GM19351 (cell line): Measurements from ENCODE around the gene WFIKKN2.
"Not testable (repeated sequence)": the region's sequence is repeated elsewhere in the genome, so short reads cannot be mapped to it uniquely, and the experiment has no call there.

Source experiments
- ATAC-seq: cut with Tn5 transposase; IDR thresholded peaks from one replicate; pipeline ENCODE4 v1.9.1; 2021; ENCODE audit warnings: mild to moderate bottlenecking, moderate library complexity; ENCODE audit not compliant: unreplicated experiment

Gene WFIKKN2

DNA sequence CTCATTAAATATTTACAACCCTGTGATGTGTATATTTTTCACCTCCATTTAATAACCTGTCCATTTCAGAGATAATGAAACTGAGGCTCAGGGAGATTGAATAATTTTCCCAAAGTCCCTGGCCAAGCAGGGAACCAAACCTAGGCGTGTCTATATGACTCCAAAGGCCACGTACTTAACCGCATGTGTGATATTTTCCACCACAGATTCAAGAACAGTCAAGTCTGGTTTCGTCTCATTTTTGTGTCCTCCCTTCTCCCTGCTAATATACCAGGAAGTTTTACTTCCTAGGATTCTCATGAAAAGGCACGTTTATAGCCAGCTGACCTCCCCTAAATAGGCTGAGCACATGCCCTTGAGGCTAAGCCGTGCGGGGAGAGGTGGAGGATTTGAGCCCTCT is 15.3 kb downstream of the WFIKKN2 start:
- no peak for ATAC-seq

DNA sequence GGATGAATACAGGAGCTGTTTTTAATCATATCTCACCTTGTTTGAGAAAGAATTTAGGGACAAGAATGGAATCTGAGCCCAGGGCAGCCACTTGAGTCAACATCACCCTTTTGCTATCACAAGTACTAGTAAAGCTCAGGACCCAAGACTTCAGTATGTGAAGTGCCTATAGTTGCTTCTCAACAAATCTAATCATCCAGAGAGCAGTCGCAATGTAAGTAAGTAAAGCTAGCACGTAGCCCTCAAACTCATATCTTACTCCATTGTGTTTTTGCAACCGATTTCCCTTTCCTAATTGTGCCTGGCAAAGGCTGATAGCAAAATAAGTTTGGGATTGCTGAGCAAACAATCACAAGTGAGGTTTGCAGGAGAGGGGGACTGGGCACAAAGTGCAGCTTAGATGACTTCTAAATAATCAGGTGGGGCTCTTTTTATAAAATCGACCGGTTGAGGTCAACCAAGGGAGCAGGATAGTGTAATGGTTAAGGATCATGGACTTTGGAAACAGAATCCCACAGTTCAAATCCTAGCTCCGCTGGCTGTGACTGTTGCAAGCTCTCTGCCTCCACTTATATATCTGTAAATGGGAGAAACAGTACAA is 17.7 kb downstream of the WFIKKN2 start:
- ATAC-seq, result no peak

DNA sequence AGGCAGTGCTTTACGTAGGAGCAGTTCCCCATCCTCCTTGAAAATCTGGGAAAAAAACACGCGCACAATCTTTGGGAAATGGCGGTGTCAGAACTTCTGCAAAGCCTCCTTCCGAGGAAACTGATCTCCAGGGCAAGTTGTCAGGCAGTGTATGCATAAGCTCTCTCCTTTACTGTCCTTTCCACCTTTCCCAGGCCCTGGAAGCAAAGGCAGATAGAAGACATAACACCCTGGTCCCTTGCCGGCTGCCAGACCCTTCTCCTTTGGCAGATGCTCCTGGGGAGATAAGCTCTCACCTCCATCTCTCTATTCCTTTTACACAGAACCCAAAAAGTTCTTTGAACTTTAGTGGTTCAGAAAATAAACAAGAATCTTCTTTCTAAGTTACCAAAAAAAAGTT is 18.4 kb downstream of the WFIKKN2 start:
- ATAC-seq, result no peak

DNA sequence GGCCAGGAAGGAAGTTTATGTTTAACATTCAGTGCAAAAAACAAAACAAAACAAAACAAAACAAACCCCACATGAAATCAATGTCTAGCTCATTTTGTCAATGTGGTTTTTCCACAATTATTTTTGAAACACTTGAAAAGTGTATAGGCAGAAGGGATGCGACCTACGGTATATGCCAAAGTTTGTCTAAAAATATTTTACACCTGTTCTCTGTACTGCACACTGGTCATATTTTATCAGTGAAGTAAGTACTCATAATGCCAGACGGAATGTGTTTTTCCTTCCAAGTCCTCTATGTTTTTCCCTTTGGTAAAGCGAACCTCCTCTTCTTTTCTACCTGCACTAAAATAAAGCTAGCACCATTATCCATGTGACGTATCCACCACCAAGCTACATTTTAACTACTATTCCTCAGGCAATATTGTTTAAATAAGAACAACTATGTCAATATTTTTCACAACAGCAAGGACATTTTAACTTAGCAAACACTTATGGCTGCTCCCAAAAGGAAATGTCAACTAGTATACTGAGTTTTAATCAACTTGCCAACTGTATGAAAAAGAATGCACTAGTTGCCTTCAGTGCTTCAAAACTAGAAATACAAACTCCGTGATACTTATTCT is 20.4 kb downstream of the WFIKKN2 start:
- no peak for ATAC-seq

GRCh38 chr17:50856431-50856830 is 21.0 kb downstream of the WFIKKN2 start:
- ATAC-seq, result no peak

GRCh38 chr17:50858486-50859225 is 23.3 kb downstream of the WFIKKN2 start:
- ATAC-seq, result no peak

DNA sequence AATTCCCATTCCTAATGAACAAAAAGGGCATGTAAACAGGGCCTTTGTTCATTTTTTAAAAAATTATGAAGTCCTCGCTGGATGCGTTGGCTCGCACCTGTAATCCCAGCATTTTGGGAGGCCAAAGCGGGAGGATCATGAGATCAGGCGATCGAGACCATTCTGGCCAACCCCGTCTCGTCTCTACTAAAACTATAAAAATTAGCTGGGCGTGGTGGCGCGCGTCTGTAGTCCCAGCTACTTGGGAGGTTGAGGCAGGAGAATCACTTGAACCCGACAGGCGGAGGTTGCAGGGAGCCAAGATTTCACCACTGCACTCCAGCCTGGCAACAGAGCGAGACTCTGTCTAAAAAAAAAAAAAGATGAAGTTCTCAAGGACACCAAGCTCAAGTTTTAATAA is 24.3 kb downstream of the WFIKKN2 start:
- ATAC-seq, result not testable (repeated sequence)

DNA sequence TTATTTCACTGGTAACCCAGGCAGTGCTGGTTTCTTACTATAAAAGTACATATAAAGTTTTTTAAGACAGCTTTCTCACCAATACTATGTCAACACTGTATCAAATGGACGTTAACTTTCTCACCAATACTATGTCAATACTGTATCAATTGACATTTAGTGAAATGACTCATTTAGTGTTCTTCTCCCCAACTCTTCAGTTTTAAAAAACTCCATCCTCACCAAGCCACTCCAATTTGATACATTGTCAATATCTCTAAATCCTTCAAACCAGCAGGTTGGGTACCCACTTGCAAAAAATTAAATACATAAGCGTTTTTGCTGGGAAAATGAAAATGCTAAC is 25.9 kb downstream of the WFIKKN2 start:
- no peak for ATAC-seq

- ATAC-seq, result no peak
These were observed 26.6 kb downstream of the WFIKKN2 start for GRCh38 chr17:50861822-50862528.

DNA sequence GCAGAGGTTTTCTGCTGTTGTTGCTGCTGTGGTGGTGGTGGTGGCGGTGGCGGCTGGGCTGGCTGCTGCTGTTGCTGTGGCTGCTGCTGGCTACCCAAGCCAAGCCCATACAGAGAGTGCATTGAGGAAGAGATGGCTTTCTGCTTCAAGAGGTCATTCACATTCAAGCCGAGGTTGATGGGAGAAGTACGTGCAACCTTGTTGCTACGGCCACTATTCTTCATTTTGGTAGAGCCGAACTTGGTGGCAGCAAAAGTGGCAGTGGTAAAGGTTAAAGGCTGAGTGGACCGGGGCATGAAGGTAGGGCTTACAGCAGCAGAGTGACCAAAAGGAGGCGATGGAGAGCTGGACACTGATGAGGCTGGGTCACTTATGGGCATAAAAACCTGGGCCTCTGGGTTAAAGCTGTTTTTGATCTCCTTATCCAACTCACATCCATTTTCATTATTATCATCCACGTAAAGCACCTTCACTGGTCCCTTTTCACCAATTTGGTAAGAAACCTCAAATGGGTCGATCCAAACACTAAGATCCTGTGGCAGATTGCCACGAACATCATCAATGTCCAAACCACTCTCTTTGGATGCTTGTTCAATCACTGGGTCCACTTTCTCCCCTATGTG is 27.9 kb downstream of the WFIKKN2 start:
- ATAC-seq, result no peak

DNA sequence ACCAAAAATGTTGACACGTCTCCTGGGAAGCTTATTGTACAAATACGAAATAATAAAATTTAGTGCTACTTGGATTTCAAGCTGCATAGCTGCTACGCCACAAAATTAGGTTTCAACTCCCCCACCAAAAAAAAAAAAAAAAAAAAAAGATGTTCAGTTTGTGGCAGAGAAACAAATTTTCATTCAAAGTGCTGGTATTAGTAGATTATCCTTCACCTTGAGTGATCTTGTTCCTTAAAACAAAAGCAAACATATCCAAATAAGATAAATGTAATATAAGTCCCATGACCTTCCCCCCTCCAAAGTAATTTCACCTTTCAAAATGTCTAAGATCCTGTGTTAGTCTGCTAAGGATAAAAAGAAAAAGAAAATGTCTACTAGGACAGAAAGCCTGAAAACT is 28.5 kb downstream of the WFIKKN2 start:
- no peak for ATAC-seq

GRCh38 chr17:50864747-50865059 is 29.3 kb downstream of the WFIKKN2 start:
- ATAC-seq, result no peak

GRCh38 chr17:50865060-50865867 is 29.9 kb downstream of the WFIKKN2 start:
- peak; percentile 13 for ATAC-seq

DNA sequence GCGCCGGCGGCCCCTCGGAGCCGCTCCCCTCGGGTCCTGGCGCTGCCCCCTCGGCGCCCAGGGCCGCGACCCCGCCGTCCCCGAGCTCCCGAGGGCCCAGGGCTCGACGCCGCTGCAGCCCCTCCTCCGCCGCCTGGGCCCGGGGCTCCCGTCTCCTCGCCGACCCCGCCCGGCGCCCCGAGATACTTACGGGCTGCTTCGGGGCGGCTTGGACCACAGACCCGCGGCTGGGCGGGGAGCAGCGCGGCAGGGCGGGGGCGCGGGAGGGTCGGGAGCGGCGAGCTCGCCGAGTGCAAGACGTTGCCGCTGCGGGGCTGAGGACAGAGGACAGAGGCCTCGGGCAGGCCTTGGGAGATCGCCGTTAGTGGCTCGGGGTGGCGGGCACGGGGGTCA is 30.5 kb downstream of the WFIKKN2 start:
- peak; percentile 6 for ATAC-seq

DNA sequence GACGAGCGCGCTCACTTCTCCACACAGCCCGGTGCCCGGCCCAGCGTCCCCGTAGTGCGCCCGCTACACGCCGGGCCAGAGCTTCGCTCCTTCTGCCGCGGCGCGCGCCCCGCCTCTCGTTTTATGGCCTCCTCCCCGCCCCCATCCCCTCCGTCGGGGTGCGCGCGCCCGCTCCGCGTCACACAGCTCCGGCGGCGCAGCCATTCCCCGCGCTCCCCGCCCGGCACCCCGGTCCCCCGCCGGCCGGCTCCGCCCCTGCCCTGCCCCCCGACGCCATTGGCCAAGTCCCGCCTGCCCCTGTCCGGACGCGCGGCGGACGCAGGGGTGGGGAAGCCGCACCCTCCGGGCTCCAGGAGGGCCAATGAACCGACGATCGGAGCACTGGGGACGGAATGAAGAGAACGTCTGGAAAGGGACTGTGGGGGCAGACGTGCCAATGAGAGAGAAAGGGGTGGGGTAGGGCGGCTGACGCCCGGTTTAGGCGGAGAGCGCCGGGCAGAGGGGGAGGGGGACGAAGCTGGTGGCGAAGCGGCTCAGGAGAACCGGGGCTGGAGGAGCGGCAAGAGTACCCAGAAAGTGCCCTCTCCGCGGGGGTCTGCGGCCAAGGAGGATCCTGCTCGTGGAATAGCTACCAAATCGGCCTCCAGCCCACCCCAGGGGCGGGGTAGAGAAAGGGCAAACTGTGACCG is 31.0 kb downstream of the WFIKKN2 start, which contains the start of gene TOB1:
Gene TOB1, minus strand, starts transcription at position 94 of the 689 bp plus-strand sequence. CDS start 2,337 bp downstream, outside the sequence.
- peak; percentile 73 for ATAC-seq

DNA sequence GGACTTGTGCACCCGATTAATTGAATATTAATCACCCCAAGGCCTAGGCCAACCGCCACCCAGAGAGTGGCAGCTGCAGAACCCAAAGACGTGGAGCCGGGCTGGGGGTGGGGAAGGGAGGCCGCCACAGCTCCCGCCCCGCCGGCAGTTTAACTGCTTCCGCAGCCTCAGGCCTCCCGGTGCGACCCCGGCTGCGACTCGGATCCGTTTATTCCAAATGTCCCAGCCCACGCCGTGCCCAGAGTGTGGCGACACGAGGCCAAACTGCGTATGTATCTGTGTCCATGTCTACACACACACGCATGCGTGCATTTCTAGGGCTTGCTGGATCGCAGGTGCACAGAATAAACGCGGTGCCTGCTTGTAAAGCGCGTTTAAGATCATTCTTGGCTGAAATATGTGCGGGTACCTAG is 31.6 kb downstream of the WFIKKN2 start:
- ATAC-seq, result peak; percentile 7

DNA sequence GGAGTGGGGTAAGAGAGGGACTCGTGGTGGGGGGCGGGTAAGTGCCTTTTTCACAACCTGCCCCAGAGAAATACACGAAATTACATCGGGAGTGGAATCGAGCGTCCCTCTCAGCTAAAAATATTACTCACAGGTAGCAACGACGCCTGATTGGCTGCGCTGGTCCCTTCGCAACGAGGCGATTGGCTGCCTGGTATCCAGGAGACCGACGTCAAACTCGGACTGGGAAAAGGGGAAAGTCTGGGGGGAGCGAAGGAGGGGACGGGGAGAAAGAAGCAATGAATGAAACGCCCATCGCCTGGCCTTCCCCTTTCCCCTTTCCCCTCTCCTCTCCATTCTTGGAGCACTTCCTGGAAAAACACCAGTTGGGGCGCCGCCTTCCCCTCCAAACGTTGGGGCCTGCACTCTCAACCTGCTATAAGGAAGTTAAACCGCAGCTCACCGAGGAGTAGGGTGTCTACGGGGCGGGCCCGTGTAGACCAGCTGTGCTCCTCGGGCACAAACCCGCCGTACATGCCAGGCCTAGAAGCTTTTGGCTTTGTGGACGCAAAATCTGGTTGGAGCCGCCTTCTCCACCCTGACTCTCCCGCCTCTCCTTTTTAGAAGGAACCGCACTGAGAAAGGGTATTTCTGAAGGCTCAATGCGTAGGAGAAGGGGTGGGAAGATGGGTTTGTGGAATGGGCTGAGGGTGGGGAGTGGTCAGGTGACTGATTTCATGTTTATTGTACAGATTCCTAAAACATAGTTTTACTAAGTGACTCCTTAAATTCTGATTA is 32.2 kb downstream of the WFIKKN2 start:
- ATAC-seq, result peak; percentile 38

DNA sequence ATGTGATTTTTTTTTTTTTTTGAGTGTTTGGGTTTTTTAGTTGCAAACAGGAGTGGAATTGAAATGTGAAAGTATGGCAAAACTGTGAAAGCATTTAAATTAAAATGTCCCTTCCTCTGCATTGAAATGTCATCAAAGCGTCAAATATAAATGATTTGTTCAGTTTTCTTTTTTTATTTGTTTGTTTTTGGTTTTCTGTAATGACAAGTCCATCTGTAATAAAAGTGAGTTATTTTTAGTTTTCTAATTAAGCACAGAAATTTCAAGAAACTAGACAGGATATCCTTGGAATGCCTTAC is 32.7 kb downstream of the WFIKKN2 start:
- ATAC-seq, result no peak

- ATAC-seq, result no peak
These were observed 33.2 kb downstream of the WFIKKN2 start for GRCh38 chr17:50868602-50869001.
